HTERT RPE-1 (cell line): Measurements from ENCODE around the gene PCDH20.
"Not testable (repeated sequence)": the region's sequence is repeated elsewhere in the genome, so short reads cannot be mapped to it uniquely, and the experiment has no call there.

Experiments
- in situ Hi-C: fragments of 300-500 bp; cut with MboI; formaldehyde crosslinking; loops from 4 replicates; pipeline ENCODE4 v1.14.3; 2020; ENCODE audit warnings: low sequenced_read_pairs

The PCDH20 gene

GRCh38 chr13:61415749-61416148 lies at the start of gene PCDH20:
PCDH20 (minus strand) TSS chr13:61415849; CDS start chr13:61415158, 691 bp downstream.
- in situ Hi-C loops = no loop called here

- in situ Hi-C loops = no loop called here
These were observed 47.4 kb upstream of the PCDH20 start for GRCh38 chr13:61463024-61463423.

DNA sequence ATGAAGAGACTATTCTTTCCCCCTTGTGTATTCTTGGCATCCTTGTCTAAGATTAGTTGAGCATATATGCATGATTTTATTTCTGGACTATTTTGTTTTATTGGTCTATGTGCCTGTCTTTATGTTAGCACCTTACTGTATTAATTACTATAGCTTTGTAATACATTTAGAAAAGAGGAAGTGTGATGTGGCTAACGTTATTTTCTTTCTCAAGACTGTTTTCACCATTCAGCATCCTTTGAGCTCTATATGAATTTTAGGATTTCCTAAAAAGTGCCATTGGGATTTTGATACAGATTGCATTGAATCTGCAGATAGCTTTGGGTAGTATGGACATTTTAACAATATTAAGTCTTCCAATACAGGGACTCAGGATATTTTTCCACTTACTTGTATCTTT lies 37.5 kb upstream of the PCDH20 start:
- in situ Hi-C loops = no loop called here

DNA sequence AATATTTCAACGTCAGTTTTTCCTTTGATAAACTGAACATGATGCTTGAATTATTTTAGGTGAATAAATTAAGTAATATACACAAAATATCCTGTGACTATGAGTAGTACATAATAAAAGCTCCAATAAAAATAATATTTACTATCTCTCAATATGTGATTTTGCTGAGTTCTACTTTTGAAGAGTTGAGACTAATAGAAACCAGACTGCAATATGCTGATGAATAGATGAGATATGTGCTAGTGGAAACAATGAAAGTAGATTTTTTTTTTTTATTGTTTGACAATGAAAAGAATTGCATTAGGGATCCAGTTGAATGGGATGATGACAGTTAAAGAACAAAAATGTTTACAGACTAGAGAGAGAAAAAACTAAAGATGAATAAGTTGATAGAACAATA lies 16.4 kb upstream of the PCDH20 start:
- in situ Hi-C loops = no loop called here

DNA sequence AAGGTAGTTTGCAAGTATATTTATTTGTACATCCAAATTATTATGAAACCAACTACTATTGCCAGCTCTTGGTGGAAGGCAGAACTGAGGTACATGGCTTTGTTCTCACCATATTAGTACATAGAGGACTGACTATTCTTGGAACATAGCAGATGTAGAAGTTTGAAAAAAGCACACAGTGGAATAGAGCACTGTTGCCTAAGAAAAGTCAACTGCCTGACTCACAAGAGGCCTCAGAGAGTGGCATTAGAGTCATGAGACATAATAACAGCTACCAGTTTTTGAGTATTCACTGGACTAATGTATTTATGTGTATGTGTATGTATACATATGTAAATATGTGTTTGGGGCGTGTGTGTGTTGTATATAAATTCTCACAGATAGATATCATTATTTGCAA lies 8.3 kb upstream of the PCDH20 start:
- in situ Hi-C loops = no loop called here

DNA sequence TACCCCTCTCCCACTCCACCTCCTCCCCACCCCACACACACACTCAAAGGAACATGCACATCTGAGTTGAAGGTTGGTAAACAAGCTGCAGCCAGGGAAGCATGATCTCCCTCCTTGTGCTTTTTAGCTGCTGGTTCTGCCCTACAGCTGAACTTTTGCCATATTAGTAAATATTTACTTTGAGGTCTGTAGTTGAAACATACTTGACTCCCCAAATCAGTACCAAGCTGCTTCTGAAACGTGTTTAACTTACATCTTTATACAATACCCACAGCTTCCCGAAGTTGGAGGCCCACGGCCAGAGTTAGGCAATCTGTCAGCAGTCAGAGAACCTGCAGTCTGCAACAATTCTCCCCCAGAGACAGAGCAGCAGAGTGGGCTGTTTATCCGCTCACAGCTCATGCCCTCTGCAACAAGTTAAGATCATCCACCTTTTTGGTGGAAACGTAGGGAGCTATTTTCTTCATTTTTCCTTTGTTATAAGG lies 1.5 kb upstream of the PCDH20 start:
- in situ Hi-C loops = no loop called here

GRCh38 chr13:61415058-61415721 lies 459 bp downstream of the PCDH20 start:
- in situ Hi-C loops = no loop called here

DNA sequence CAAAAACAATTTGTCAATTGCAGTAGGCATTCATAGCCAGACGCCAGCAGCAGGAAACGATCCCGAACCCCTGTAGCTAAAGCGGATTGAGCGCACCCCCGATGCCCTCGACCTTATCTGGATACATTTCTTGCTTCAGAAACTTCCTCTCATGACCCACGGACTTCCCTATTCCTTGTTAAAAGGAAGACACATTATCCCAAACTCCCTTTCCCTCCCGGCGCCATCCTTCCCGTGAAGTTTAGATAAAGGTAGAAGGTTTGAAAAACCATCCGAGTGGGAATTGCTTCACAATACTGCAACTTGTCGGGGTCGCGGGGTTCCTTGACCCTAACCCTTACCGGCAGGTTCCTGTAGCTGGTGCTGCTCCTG lies 977 bp downstream of the PCDH20 start:
- in situ Hi-C loops = no loop called here

- in situ Hi-C loops = no loop called here
These were observed 1.8 kb downstream of the PCDH20 start for GRCh38 chr13:61413572-61414535.

DNA sequence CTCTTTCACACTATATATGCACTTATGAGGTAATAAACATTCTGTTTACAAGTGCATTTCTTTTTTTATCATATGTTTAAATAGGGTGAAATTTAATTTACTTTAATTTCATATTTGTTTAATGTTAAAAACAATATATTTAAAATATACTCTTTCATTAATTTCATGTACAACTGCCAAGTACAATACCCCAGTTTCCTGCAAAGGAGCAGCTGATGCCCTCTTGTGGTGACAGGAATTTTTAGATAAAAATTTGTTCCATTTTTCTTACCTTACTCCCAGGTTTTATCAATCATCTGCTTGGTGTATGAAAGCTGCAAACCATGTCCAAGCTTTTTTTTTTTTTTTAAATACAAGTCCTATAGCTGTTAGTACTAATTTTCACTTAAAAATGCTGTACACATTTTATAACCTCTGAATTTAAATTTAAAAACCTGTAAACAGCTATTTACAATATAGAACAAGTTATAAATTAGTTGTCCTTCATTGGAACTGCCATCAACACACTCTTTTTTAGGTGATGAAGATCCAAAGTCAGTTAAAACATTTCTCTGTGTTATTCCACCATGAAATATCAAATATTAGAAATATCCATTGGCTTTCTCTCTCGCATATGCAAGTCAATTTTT lies 4.9 kb downstream of the PCDH20 start:
- in situ Hi-C loops = no loop called here

DNA sequence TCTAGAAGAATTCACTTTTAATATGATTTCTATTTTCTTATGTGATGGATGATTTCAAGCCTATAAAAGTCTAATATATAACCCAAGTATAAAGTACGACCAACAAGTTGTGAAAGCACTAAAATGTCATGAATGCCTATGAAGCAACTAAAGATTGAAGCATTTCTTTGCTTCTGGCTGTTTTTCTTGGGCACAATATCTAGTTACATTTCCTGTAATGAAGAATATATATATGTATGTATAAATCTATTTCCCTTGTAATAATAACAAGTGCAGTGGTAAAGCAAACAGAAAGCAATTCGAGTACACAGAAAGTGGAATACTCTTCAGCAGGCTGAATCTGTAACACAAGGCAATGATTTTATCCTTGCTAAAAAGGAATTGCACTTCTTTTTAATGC lies 5.4 kb downstream of the PCDH20 start:
- in situ Hi-C loops = no loop called here

DNA sequence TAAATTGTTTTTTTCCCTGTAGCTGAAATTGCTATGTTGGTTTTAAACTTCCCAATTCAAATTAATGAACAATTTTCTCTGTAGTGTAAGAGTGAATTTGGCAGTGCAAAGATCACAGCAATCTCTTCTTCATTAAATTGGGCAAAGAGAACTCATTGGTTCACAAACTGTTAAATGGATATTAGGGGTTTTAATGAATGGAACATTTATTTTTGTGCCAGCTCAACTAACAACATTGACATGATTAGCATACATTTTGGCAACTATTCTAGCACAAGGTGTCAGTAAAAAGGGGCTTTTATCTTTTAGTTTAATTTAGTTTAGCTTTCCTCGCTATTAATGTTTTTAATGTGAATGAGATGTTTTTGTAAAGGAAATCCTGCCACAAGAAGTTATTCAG lies 7.1 kb downstream of the PCDH20 start:
- in situ Hi-C loops = no loop called here

GRCh38 chr13:61406275-61406674 lies 9.4 kb downstream of the PCDH20 start:
- in situ Hi-C loops = no loop called here

DNA sequence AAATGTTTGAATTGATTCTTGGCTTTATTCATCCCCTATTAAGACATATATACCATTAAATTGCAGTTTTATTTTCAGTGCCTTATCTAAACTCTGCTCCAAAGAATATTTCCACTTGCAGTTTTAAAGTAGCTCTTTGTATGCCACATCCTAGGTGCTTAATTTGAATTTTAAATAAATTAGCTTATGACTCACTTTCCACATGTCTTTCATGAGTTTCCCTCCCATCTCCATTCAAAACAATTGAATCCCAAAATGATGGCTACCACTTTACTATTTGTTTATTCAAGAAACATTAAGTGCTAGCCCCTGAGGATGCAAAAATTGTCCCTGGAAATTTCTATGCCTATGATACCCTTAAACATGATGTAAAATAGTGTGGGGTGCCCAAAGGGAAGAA lies 19.5 kb downstream of the PCDH20 start:
- in situ Hi-C loops = no loop called here

GRCh38 chr13:61391426-61391825 lies 24.2 kb downstream of the PCDH20 start:
- in situ Hi-C loops = no loop called here

DNA sequence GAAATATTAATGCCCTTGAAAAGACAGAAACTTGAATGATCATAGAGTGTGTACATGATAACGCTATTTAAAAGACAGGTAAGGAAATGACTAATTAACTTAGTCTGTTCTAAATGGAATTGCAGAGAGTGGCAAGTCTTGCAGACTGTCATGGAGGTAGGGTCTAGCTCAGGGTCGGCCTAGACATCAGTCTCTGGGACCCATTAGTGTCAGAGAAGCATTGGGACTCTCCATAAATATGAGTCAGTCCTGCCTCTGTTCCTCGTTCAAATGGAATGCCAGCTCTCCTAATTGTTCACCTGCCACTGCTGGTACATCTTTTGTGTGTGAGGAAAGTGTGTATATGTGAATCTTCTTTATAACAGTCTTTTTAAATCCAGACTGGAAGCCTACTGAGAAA lies 28.0 kb downstream of the PCDH20 start:
- in situ Hi-C loops = no loop called here

GRCh38 chr13:61383111-61383510 lies 32.5 kb downstream of the PCDH20 start:
- in situ Hi-C loops = no loop called here

DNA sequence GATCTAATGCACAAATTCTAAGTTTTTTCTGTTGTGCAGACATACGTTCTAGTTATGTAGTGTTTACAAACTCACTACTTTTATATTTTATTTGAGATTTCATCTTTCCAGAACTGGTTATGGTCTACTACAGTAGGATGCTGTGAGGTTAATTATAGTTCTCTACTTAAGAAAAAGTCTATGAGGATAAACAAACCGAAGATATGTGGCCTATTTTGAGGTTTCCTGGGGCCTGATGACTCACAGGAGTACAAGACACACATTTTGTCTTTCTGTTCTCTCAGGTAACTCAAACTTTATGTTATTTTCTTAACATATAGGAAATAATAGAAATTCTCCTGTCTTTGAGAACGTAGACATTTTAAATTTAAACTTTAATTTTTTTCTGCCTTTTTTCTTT lies 45.1 kb downstream of the PCDH20 start:
- in situ Hi-C loops = no loop called here

DNA sequence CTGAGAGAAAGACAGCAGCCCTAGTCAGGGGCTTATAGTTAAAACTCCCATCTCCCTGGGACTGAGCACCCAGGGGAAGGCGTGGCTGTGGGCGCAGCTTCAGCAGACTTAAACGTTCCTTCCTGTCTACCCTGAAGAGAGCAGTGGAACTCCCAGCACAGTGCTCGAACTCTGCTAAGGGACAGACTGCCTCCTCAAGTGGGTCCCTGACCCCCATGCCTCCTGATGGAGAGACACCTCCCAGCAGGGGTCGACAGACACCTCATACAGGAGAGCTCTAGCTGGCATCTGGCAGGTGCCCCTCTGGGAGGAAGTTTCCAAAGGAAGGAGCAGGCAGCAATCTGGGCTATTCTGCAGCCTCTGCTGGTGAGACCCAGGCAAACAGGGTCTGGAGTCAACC lies 51.0 kb downstream of the PCDH20 start:
- in situ Hi-C loops = not testable (repeated sequence)

DNA sequence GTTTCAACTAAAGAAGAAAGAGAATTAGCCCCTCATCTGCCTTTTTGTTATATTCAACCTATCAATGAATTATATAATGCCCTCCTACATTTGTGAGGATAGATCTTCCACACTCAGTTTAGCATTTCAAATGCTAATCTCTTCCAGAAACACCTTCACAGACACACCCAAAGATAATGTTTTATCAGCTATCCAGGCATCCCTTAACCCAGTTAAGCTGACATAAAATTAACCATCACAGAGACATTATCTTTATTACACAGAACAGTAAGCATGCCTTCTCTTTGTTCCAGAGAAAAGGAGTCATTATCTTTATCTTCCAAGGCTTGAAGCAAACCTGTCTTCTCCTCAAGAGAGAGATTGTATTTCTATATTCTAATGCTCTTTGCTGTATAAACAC lies 53.1 kb downstream of the PCDH20 start:
- in situ Hi-C loops = no loop called here
